Measurements from ENCODE around the gene CLDN1.
"Not testable (repeated sequence)": the region's sequence is repeated elsewhere in the genome, so short reads cannot be mapped to it uniquely, and the experiment has no call there.

Gene CLDN1

DNA sequence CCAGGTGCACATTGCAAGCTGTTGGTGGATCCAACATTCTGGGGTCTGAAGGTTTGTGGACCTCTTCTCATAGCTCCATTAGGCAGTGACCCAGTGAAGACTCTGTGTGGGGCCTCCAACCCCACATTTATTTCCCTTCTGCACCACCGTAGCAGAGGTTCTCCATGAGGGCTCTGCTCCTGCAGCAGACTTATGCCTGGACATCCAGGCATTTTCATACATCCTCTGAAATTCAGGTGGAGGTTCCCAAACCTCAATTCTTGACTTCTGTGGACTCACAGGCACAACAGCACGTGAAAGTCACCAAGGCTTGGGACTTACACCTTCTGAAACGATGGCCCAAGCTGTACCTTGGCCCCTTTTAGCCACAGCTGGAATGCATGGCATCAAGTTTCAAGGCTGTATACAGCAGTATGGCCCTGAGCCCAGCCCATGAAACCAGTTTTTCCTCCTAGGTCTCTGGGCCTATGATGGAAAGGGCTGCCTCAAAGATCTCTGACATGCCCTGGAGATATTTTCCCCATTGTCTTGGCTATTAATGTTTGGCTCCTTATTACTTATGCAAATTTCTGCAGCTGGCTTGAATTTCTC, 30.2 kb downstream of the CLDN1 start:
- no peak for DNase-seq (ENCODE audit: low spot score)

DNA sequence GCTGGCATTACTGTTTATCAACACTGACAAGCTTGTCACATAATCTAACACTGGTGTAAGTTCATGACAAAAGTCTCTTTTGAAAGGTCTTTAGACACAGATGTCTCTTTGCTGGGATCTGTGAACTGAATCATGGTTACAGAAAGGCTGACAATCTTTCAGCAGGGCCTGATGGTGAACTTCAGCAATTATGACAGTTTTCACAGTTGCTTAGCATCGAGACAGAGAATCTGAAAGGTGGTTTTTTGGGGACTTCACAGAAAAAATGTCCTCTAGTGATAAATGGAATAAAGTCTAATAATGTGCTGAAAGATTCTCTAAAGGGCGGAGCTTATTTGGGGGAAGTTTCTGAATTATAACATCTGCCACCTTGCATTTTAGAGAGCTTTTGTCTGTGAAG, 32.3 kb downstream of the CLDN1 start:
- no peak for DNase-seq (ENCODE audit: low spot score)

DNA sequence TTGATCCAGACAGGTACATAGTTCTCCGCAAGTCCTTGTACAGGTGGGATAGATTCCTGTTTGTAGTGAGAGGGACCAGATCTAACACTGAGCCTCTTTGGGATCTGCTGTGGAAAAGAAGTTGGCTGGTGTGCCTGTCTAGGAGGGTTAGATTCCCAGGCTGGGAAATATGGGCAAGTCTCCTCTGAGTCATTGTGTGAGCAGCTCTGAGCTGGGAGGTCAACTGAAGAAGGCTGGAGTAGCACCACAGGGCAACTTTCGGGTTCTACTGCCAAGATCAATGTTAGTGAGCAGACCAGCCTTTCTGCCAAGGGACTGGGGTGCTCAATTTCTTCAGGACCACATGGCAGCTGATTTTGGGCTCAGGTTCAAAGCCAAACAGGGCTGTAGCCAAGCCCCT, 33.4 kb downstream of the CLDN1 start:
- DNase-seq (ENCODE audit: low spot score) = no peak

DNA sequence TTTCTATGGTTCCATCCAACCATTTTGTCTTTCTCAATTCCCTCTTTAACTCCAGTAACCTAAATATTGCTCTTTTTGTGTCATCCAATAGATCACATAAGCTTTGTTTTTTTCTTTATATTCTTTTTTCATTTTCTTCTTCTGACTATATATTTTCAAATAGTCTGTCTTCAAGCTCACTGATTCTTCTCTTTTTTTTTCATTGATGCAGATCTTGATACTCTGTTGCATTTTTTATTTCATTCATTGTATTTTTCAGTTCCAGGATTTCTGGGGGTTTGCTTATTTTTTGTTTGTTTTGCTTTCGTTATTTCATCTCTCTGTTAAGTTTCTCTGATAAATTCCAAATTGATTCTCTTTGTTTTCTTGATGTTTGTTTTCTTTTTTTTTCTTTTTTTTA, 36.2 kb downstream of the CLDN1 start:
- DNase-seq (ENCODE audit: low spot score) = no peak

DNA sequence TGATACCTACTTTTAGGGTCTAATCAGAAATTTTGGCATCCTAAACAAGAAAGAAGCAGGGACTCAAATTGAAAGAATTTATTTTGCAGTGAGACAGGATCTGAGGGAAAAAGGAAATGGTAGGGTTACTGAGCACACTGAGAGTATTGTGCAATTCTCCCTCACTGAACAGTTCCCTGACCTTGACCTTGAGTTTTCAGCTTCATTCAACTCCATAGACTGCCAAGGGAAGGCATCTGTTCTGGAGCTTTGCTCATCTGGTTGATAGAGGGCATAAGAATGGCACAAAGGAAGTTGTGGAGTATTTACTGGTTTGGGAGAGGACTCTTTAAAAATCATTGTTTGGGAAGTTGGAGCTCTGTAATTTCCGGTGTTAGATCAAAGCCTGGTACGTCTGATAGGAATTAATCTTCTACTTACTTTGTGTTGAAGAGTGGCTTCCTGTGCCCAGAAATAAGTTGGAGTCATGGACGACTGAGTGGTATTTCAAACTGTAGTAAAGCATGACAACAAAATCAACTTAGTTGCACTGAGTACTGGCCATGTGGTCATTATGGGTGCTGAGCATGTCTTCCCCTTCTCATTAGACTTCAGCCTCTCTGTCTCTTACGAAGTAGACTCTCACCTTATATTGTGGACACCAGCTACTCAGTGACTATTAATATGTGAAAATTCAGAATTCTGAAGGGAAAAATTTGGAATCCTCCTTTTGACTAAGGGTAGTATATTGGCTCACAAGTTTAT, 40.8 kb downstream of the CLDN1 start:
- no peak for DNase-seq (ENCODE audit: low spot score)

DNA sequence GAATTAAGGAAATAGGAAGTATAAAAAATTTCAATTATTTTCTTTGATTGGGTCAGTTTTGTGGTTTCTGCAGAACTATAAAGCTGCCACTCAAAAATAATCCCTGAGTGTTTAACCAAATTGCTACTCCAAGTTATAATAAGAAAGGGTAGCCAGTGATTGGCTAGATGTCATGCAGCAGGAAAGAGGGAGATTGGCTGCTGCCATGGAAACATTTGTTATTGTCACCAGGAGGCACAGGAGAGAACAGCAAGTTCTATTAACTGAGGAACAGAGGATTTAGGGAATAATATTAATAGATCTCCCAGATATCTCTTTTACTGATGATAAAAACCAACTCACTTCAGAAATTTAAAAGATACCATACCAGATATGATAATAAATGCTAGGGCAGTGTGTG, 42.6 kb downstream of the CLDN1 start:
- no peak for DNase-seq (ENCODE audit: low spot score)

DNA sequence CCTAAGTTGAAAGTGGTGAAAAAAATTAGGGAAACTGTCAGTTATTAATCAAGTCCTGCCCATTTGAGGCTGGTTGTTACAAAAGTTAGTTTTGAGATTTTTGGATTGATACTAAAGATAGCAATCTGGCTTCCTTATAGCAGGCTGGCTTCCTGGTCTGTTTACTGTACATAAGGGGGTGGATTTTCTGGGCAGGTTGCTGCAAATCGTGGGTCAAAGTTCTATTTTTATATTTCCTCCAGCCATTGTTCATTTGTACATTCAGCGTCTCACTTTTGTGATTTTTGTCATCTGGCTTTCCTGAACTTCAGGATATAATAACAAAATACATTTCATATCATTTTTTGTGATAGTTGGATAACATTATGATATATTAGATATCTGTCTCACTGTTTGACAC, 49.5 kb downstream of the CLDN1 start:
- no peak for DNase-seq (ENCODE audit: low spot score)

DNA sequence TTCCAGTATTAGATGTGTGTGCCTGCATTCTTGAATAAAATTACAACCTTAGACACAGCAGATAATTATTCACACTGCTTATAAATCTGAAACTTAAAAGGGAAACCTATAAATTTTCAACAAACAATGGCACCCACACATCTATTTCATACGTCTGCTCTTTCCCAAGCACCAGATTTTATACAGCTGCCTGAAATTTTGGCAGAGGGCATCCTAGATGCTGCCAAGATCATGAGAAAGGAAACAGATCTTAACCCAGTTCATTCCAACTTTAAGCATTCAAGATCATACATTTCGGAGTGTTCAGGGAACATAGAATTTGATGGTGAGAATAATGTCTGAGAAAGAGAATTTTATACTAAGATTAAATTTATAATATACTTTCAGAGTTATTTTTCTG, 53.1 kb downstream of the CLDN1 start:
- no peak for DNase-seq (ENCODE audit: low spot score)

DNA sequence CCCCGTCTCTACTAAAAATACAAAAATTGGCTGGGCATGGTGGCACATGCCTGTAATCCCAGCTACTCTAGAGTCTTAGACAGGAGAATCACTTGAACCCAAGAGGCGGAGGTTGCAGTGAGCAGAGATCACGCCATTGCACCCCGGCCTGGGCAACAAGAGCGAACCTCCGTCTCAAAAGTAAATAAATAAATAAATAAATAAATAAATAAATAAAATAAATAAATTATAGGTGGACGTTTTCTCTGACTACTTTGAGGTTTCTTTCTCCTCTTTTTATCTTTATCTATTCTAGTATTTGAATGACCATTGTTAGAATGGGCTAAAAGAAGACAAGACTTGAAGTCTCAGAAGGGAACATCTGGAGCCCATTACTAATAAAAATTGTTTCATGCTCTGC, 54.8 kb downstream of the CLDN1 start:
- DNase-seq (ENCODE audit: low spot score) = not testable (repeated sequence)

DNA sequence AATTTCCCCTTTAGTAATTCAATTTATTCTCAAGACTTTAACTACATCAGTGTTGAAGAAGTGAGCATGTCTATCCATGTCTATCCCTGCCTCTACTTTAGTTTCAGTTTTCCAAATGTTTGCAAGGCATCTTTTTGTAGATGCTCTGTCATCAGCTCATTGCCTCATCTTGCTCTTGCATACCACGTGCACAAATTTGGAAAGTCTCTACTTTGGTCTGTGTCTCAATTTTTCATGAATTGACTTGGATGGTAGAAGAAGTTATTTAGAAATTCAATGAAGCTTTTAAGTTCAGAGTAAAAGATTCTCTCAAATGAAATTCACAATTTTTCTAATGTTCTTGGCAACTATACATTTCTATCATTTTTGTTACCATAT, 55.3 kb downstream of the CLDN1 start:
- no peak for DNase-seq (ENCODE audit: low spot score)

DNA sequence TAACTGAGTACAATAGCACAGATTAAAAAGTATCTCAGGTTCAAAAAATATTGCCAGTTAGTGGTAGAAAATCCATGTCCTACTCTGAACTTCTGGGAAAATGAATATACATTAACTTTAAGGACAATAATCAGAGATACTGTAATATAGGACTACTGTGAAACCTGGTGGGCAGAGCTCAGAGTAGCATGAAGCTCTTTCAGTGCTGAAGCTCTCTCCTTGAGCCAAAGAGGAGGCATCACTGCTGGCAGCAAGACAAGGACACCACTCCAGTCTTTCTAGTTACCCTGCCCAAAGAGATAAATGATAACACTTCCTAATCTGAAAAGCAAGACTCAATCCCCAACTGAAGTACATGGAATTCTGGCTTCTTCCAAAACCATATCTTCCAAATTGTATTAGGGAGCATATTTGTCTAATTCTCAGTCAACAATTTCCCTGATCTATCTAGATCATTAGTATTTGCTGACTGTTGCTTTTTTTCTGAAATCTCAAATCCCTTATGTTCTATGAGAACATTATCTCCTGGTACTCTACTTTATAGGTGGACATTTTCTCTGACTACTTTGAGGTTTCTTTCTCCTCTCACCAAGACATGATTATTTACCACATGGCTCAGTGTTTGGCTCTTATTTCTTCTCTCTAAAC, 55.9 kb downstream of the CLDN1 start:
- DNase-seq (ENCODE audit: low spot score) = no peak

DNA sequence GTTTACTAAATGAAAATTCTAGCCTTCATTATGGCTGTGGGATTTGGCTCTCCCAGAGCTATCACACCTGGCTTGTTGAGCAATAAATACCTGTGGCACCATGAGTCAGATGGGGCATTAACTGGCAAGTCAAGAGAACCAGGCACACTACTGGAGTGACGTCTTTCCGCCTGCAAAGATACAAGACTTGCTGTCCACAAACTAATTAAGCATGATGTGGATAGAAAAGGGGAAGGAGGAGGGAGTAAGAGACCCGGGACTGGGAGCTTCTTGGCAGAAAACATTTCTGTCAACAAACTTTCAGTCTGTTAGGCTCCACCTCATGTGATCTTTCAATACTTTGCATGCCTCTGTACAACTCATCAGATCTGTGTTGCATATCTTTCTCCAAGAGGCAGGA, 56.5 kb downstream of the CLDN1 start:
- no peak for DNase-seq (ENCODE audit: low spot score)

DNA sequence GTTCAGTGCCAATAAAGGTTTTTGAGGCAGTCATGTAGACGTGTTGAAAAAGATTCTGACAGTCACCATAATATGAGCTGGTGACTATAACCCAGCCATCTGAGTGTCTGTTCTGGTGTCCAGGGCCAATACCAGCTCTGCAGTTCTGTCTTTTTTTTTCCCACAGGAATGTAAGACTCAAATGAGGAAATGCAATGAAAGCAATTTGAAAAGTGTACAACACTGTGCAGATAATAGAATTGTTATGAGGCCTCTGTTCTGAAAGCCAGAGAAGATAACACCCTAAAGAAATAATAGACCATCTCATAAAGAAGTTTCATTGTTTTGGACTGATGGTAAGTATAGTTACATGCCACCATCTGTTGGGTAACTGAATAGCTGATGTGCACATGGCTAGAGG, 57.1 kb downstream of the CLDN1 start:
- DNase-seq (ENCODE audit: low spot score) = no peak

DNA sequence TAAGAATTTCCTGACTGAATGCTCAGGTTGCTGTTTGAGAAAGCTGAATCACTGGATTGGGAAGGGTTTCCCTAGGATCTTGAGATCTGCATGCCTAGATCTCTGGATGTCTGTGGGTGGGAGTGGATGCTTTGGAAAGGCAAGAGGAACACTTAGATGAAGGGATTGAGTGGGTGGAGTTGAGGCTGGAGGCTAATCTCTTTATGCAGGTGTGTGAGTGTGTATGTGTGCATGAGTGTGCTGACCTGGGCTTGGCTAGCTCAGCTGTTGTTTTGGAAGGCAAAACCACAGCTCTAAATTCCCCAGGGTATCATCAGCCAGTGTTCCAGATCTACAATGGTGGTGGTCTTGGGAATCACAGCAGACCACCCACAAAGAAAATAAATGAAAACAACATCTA, 60.5 kb downstream of the CLDN1 start:
- DNase-seq (ENCODE audit: low spot score) = no peak

DNA sequence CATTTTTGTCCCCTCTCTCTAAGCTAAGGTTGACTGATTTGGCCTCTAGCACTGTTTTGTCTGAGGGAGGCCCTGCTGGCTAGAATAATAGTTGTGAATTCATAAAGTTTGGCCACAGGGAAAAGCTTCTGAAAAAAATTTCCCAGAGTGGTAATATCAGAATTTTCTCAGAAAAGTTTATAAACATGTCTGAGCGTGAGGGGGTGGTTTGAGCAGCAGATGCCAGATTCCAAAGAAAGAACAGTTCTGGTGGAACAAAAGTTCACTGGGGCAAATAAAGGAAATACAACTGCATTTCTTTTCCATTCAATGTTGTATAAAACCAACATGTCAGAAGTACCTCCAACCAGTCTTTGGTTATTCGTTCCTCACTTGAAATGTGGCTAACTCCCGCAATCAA, 61.2 kb downstream of the CLDN1 start:
- no peak for DNase-seq (ENCODE audit: low spot score)

DNA sequence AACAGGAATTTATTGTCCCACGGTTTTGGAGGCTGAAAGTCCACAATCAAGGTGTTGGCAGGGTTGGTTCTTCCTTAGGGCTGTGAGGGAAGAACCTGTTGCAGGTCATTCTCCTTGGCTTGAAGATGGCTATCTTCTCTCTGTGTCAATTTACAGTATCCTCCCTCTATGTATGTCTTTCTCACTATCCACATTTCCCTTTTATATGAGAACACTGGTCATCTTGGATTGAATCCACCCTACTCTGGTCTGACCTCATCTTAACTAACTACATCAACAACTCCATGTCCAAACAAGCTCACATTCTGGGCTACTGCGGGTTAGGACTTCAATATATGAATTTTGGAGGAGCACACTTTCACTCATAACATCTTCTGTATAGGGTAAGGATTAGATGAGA, 61.9 kb downstream of the CLDN1 start:
- DNase-seq (ENCODE audit: low spot score) = no peak

DNA sequence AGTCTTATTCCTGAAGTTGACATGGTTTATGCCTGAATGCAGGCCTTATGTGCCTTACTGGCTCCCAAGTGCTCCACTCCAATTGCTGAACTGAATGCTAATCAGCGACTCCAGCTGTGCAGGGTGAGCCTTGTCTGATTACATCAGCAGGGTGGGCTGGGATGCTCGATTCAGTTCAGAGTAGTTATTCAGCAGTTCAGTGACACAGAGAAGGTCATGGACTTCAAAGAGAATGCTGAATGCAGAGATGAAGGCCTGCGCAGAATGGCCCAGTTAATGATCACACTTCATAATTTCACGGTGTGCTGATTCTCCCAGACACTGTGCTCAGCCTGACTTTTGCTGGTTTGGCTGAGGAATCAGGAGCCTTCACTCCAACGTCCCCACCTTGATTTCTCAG, 63.6 kb downstream of the CLDN1 start:
- no peak for DNase-seq (ENCODE audit: low spot score)
